NCI-H1694 (cell line): ENCODE measurements around the gene FPR1.

Experiments
- DNase-seq: peaks from one replicate; lab custom pipeline; 2025; lab: John Stamatoyannopoulos, UW

Gene FPR1

DNA sequence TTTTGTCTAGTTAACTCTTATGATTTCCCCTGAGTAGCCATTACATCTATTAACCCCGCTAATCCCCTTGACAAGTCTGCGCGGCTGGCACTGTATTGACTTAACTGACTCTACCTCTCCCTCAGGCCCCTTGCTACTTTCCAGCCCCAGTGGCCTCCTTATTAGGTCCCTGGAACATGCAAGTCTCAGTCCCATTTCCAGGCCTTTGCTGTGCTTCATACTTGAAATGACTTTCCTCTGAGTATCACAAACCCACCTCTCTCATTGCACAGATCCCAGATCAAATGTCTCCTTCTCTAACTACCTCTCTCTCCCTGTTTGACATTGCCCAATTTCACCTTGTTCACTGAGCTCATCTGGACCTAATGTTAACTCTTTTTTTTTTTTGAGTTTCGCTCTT is 45.4 kb downstream of the FPR1 start:
- no peak for DNase-seq

GRCh38 chr19:51704626-51705025 is 47.1 kb downstream of the FPR1 start:
- DNase-seq = no peak

DNA sequence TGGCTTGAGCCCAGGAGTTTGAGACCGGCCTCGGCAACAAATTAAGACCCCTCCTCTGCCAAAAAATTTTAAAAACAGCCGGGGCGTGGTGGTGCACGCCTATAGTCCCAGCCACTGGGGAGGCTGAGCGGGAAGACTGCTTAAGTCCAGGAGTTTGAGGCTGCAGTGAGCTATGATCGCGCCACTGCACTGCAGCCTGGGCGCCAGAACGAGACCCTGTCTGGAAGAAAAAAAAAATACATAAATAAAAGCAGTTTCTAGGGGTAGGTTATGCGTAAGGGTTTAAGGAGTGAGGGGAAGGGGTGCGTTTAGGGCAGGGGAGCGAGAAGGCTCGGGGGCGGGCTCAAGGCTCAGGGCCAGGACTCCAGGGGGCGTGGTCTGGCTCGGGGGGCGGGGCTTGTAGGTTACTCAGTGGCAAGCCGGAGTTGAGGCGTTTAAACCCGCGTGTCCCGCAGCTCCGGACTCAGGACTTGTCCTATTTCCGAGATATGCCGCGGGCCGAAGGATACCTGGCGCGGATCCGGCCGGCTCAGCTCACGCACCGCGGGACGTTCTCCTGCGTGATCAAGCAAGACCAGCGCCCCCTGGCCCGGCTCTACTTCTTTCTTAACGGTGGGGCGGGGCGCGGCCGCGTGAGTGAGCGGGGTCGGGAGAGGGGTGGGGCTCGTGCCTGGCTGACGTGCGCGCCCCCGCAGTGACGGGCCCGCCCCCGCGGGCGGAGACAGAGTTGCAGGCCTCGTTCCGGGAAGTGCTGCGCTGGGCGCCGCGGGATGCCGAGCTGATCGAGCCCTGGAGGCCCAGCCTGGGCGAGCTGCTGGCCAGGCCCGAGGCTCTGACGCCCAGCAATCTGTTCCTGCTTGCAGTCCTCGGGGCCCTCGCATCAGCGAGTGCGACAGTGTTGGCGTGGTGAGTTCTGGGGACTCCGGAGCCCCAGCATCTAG is 47.8 kb downstream of the FPR1 start:
- DNase-seq = peak; percentile 56

DNA sequence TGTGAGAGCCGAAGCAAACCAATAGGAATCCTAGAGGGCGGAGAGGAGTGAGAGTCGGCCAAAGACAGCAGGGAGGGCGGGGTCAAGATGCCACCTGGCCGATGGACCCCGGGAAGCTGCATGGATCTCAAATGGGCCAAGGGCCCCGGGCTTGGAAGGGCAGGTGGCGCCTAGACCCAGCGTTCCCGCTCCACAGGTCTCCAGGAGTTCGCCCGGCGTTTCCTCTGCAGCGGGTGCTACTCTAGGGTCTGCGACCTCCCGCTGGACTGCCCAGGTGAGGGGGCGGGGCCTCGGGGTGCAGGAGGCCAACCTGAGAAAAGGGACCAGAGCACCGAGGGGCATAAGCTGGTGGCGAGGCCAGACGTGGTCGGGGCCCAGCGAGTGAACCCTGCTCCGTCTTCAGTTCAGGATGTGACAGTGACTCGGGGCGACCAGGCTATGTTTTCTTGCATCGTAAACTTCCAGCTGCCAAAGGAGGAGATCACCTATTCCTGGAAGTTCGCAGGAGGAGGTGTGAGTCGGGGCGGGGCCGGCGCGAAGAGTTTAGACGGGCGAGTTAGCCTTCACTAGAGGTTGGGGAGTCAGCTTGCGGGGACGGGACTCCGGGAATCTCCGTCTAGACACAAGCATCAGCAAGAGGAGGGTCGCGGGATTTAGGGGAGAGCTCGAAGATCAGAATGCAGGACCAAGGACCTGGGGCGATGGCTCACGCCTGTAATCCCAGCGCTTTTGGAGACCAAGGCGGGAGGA is 48.7 kb downstream of the FPR1 start:
- no peak for DNase-seq

DNA sequence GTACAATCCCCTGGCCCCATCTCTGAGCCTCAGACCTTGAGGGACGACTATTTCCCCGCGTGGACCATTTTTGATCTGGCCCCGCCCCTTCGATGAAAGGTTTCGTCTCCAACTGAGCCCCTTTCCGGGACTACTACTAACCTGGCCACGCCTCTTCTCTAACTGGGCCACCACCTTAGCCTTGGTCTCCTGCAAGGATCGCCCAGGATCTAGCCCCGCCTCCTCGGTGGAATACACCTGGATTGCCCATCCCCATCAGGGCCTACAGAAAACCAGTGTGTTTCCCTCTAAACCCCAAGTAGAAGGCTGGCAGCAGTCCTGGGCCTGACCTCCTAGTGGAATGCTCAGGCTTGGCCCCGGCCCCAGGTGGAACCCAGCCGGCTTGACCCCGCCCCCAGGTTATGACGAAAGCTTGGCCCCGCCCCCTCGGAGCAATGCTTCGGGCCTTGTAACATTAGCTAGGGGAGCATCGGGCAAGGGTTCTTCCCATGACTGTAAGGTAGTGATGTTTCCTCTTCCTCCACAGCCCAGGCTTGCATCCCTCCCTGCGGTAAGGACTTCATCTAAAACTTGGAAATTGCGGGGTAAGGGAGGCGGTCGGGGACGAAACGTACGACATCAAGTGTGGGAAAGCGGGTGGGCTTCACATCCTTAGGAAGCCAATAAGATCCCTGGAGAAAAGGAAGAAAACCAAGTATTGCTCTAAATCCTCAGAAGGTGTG is 49.4 kb downstream of the FPR1 start:
- DNase-seq = no peak

DNA sequence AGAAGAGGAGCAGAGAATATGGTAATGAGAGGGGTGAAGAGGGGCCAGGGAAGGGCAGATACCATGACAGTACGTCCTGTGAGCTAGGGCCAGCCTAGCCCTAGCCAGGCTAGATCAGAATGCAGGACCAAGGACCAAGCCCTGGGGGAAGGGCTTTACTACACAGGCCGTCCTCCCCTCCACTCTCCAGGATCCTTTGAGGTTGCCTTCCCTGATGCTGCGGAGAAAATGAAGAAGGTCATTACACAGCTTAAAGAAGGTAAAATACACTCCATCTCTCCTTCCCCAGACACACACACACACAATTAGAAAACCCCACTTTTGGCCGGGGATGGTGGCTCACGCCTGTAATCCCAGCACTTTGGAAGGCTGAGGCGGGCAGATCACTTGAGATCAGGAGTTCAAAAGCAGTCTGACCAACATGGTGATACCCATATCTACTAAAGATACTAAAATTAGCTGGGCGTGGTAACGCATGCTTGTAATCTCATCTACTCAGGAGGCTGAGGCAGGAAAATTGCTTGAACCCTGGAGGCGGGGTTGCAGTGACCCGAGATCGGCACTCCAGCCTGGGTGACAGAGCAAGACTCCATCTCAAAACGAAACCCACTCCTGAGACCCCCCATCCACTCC is 50.1 kb downstream of the FPR1 start:
- DNase-seq = no peak

DNA sequence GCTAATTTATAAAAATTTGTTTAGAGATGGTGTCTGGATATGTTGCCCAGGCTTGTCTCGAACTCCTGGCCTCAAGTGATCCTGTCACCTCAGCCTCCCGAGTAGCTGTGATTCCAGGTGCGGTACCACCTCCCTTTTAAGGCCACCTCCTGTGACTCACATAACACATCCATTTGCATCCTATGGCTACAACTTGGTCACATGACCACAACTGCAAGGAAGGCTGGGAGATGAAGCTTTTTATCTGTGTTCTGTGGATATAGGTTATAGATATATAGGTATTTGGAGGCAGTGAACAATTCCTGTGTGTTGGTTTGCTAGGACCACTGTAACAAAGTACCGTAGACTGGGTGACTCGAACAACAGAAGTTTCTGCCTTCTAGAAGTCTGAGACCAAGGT is 52.5 kb downstream of the FPR1 start:
- no peak for DNase-seq

GRCh38 chr19:51698296-51698695 is 53.4 kb downstream of the FPR1 start:
- DNase-seq = no peak

GRCh38 chr19:51697169-51697776 is 54.4 kb downstream of the FPR1 start:
- DNase-seq = no peak

- no peak for DNase-seq
Observed at GRCh38 chr19:51696606-51697005, 55.1 kb downstream of the FPR1 start.
